GM13976 (cell line): Measurements from ENCODE around the gene CCDC171.

Source experiments
- DNase-seq: peaks from one replicate; pipeline ENCODE4 v3.0.0; 2012; ENCODE audit warnings: low spot score
- in situ Hi-C: fragments of 300-500 bp; cut with MboI; formaldehyde crosslinking; loops from one replicate; pipeline ENCODE4 v1.12.0; 2022; ENCODE audit warnings: low sequenced_read_pairs, mixed read lengths, inconsistent platforms; ENCODE audit not compliant: unreplicated experiment
- TF ChIP-seq, protein P1 (sequence below): IDR thresholded peaks from 2 replicates; pipeline ENCODE4 v1.5.1; 2012; ENCODE audit warnings: borderline replicate concordance, mild to moderate bottlenecking; ENCODE audit not compliant: insufficient read depth; ENCODE audit errors: extremely low read depth, missing control alignments, control extremely low read depth

CCDC171 gene

DNA sequence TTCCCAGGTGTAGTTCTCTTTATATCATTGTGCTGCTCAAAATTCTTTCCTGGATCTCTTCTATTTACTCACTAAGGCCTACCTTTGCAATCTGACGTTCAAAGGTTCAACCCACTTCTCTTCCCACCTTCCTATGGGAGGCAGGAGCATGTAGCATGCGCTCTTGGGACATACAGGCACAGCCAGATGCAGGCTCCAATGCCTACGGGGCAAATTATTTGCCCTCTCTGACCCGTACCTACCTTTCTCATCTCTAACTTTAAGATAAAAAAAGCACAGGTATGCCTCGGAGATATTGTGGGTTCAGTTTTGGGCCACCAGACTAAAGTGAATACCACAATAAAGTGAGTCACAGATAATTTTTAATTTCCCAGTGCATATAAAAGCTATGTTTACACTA is 460.5 kb downstream of the CCDC171 start:
- no peak for DNase-seq
- TF ChIP-seq, protein P1, sequence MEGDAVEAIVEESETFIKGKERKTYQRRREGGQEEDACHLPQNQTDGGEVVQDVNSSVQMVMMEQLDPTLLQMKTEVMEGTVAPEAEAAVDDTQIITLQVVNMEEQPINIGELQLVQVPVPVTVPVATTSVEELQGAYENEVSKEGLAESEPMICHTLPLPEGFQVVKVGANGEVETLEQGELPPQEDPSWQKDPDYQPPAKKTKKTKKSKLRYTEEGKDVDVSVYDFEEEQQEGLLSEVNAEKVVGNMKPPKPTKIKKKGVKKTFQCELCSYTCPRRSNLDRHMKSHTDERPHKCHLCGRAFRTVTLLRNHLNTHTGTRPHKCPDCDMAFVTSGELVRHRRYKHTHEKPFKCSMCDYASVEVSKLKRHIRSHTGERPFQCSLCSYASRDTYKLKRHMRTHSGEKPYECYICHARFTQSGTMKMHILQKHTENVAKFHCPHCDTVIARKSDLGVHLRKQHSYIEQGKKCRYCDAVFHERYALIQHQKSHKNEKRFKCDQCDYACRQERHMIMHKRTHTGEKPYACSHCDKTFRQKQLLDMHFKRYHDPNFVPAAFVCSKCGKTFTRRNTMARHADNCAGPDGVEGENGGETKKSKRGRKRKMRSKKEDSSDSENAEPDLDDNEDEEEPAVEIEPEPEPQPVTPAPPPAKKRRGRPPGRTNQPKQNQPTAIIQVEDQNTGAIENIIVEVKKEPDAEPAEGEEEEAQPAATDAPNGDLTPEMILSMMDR: no peak
- in situ Hi-C loops: no loop called here

DNA sequence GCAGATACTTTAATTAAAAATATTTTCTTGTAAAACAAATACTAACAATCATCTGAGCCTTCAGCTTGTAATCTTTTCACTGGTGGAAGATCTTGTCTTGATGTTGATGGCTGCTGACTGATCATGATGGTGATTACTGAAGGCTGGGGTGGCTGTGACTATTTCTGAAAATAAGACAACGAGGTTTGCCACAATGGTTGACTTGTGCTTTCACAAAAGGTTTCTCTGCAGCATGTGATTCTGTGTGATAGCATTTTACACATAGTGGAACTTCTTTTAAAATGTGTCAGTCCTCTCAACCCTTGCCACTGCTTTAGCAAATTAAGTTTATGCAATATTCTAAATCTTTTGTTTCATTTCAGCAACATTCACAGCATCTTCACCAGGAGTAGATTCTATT is 461.0 kb downstream of the CCDC171 start:
- no peak for DNase-seq
- TF ChIP-seq, protein P1: no peak
- in situ Hi-C loops: no loop called here

DNA sequence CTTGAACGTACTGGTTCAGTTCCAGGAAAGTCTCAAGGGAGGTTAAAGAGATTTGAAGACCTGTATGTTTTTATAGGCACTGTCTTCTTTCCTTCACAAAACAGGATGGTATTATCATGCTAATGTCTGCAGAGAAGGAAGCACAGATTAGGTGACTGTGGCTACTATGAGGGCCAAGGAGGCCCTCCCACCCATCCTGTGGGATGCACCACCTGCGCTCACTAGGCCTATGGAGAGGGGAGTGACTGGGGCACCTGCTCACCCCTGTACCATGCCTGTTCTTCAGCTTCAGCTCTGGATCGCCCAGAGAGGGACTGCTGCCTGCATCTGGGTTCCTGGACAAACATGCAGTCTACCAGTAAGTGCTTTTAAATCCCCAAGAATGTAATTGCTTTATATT is 469.4 kb downstream of the CCDC171 start:
- TF ChIP-seq, protein P1: no peak
- DNase-seq: no peak
- in situ Hi-C loops: no loop called here

DNA sequence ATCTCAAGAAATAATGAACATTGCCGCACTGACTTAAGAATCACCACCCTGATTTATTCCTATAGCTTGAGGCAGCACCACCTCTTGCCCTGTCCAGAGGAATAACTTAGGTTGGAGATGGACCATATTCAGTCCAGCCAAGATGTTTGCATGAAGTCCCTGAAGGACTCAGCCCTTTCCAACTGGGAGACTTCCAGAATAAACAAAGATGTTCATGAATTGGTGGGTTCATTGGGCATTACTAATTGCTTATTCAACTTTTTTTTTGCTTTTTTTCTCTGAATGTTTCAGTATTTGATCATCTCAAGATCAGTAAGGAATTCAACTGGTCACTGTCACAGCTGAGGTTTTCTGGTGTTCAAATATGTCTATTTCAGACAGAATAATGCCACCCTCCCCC is 470.6 kb downstream of the CCDC171 start:
- DNase-seq: no peak
- TF ChIP-seq, protein P1: no peak
- in situ Hi-C loops: no loop called here
